ENCODE results near the gene SLC2A9. TPM values are rescaled to one million over a fixed set of nuclear protein-coding genes. Genes with fewer than 3 reads are reported as not detected.
A peak's percentile ranks its signal among the peaks of the same experiment; 100 is the strongest.

The SLC2A9 gene
- total RNA-seq, 1 experiment from 2014 or later = 1.8 TPM

GRCh38 chr4:10034136-10034535 is 12.8 kb upstream of the SLC2A9 start:
- TF ChIP-seq CTCF (IDR thresholded peaks at IDR 0.05; ENCODE audit: unreplicated experiment) = no peak
- DNase-seq = no peak
- Mint-ChIP-seq H3K27ac (ENCODE audit: unreplicated experiment) (peak overlapping the region; percentile 69), H3K4me1 (ENCODE audit: low read depth, unreplicated experiment) (peaks cover 25% of the 10 kb centered on the region), H3K9me3 (ENCODE audit: low read depth, unreplicated experiment) (no peaks in the 10 kb centered on the region), H3K27me3 (ENCODE audit: unreplicated experiment) (no peaks in the 10 kb centered on the region), H3K4me3 (ENCODE audit: low read depth, unreplicated experiment) (no peak overlapping the region), H3K36me3 (ENCODE audit: insufficient read depth, unreplicated experiment) (peaks cover 10% of the 10 kb centered on the region)
- no TSS peak for BruUV-seq (replicated peaks)
- intact Hi-C loops (cut with micrococcal nuclease; ENCODE audit: unreplicated experiment) = no loop called here
- CTCF ChIA-PET = no interaction called here

- Mint-ChIP-seq H3K27me3 (ENCODE audit: unreplicated experiment) (no peaks in the 10 kb centered on the region), H3K4me3 (ENCODE audit: low read depth, unreplicated experiment) (no peak overlapping the region), H3K27ac (ENCODE audit: unreplicated experiment) (peak overlapping the region; percentile 69), H3K36me3 (ENCODE audit: insufficient read depth, unreplicated experiment) (peaks cover 10% of the 10 kb centered on the region), H3K9me3 (ENCODE audit: low read depth, unreplicated experiment) (no peaks in the 10 kb centered on the region), H3K4me1 (ENCODE audit: low read depth, unreplicated experiment) (peaks cover 25% of the 10 kb centered on the region)
- BruUV-seq (replicated peaks) = no TSS peak
- intact Hi-C loops (cut with micrococcal nuclease; ENCODE audit: unreplicated experiment) = no loop called here
- no peak for TF ChIP-seq CTCF (IDR thresholded peaks at IDR 0.05; ENCODE audit: unreplicated experiment)
- CTCF ChIA-PET = interaction anchor here (1.1 kb wide), 1 partner anchor 14 kb away, joined by 3 read pairs; no protein-coding TSS in a partner anchor
- DNase-seq = no peak
These were observed 12.0 kb upstream of the SLC2A9 start for GRCh38 chr4:10033191-10033881.

GRCh38 chr4:10032625-10033024 is 11.3 kb upstream of the SLC2A9 start:
- Mint-ChIP-seq H3K4me1 (ENCODE audit: low read depth, unreplicated experiment) (peaks cover 25% of the 10 kb centered on the region), H3K27ac (ENCODE audit: unreplicated experiment) (peak overlapping the region; percentile 69), H3K9me3 (ENCODE audit: low read depth, unreplicated experiment) (no peaks in the 10 kb centered on the region), H3K36me3 (ENCODE audit: insufficient read depth, unreplicated experiment) (peaks cover 10% of the 10 kb centered on the region), H3K4me3 (ENCODE audit: low read depth, unreplicated experiment) (no peak overlapping the region), H3K27me3 (ENCODE audit: unreplicated experiment) (no peaks in the 10 kb centered on the region)
- BruUV-seq (replicated peaks) = no TSS peak
- TF ChIP-seq CTCF (IDR thresholded peaks at IDR 0.05; ENCODE audit: unreplicated experiment) = no peak
- DNase-seq = peak; percentile 52
- intact Hi-C loops (cut with micrococcal nuclease; ENCODE audit: unreplicated experiment) = no loop called here
- CTCF ChIA-PET = interaction anchor here (0.5 to 1.3 kb wide), 5 partner anchors 13 to 504 kb away, joined by 3 to 8 read pairs (median 3); no protein-coding TSS in a partner anchor

GRCh38 chr4:10031668-10032590 is 10.6 kb upstream of the SLC2A9 start:
- H3K4me3 Mint-ChIP-seq (ENCODE audit: low read depth, unreplicated experiment) = no peak overlapping the region
- no peak for TF ChIP-seq CTCF (IDR thresholded peaks at IDR 0.05; ENCODE audit: unreplicated experiment)
- BruUV-seq (replicated peaks) = no TSS peak
- peaks cover 10% of the 10 kb centered on the region for H3K36me3 Mint-ChIP-seq (ENCODE audit: insufficient read depth, unreplicated experiment)
- DNase-seq = no peak
- no peaks in the 10 kb centered on the region for H3K27me3 Mint-ChIP-seq (ENCODE audit: unreplicated experiment)
- no peaks in the 10 kb centered on the region for H3K9me3 Mint-ChIP-seq (ENCODE audit: low read depth, unreplicated experiment)
- H3K27ac Mint-ChIP-seq (ENCODE audit: unreplicated experiment) = peak overlapping the region; percentile 69
- CTCF ChIA-PET = interaction anchor here (0.5 to 1.3 kb wide), 5 partner anchors 13 to 505 kb away, joined by 3 to 8 read pairs (median 3); no protein-coding TSS in a partner anchor
- H3K4me1 Mint-ChIP-seq (ENCODE audit: low read depth, unreplicated experiment) = peaks cover 25% of the 10 kb centered on the region
- intact Hi-C loops (cut with micrococcal nuclease; ENCODE audit: unreplicated experiment) = no loop called here

All from Calu3 (cell line).